ENCODE measurements around the gene SELENOI.
A peak's percentile ranks its signal among the peaks of the same experiment; 100 is the strongest.
"Not testable (repeated sequence)": the region's sequence is repeated elsewhere in the genome, so short reads cannot be mapped to it uniquely, and the experiment has no call there.

SELENOI gene, protein sequence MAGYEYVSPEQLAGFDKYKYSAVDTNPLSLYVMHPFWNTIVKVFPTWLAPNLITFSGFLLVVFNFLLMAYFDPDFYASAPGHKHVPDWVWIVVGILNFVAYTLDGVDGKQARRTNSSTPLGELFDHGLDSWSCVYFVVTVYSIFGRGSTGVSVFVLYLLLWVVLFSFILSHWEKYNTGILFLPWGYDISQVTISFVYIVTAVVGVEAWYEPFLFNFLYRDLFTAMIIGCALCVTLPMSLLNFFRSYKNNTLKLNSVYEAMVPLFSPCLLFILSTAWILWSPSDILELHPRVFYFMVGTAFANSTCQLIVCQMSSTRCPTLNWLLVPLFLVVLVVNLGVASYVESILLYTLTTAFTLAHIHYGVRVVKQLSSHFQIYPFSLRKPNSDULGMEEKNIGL

DNA sequence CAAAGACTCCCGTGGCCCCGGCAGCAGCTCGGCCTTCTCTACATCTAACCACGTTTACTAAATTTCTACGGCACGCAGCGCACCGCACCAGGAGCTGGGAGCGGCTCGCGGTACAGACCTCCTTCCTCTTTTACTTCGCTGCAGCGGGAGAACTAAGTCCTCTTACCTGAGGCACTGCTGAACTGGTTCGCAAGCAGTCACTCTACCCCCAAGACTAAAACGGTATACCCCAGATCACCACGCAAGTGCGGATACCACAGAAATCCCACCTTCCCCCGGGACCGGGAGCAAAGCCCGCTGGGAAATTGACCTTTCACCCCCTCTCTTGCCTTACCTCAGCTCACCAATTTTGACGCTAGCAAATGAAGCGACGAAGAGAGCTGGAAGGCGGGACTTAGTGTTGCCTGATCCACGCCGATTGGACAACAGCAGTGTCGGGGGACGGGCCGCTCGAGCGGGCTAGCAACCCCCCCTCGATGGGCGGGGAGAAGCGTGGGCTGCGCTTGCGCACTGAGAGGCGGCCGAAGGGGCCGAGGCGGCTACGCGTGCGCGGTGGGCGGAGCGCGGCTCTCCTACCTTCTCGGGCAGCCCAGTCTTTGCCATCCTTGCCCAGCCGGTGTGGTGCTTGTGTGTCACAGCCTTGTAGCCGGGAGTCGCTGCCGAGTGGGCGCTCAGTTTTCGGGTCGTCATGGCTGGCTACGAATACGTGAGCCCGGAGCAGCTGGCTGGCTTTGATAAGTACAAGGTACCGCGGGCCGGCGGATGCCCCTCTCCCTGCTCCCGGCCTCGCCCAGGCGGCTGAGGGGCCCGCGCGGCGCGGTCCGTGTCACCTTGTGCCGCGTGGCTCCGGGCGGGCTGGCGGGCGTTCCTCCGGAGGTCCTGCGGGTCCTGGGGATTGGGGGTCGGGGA is at the start of gene SELENOI:
Gene SELENOI (plus strand): TSS at position 599 of the 909 bp plus-strand sequence. CDS start 90 bp downstream, at position 689.
- peak; percentile 98 to 99 (median 99) for DNase-seq

DNA sequence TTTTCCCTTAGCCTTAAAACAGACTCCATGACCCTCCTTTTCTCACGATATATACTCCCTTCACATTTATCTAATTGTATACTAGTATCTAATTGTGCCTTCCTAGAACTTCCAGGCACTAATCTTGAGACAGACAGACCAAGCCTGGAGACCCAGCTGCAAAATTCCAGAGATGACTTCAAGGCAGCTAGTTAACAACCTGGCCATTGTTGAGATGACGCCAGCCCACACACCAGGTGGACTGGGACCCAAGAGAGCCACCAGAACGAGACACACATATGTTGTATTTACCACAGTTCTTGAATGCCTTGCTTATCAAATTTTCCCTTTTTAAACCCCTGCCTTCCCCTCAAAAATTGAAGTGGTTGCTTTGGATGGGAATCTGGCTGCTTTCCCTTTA is 48.9 kb upstream of the SELENOI start:
- DNase-seq: no peak

DNA sequence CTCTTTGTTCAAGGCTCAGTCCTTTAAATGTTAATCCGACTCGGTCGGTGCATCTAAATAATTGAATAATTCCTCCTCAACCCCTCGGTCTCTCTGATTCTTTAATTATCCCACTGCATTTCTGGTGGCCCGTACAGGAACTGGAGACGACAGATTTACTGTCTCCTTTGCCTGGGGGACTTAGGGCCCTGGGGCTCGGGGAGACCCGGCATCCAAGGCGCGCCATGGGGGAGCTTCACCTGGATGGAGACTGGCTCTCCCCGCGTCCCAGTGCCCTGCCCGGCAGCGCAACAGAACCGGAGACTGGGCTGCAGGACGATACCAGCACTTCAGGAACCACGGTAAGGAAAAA is 47.7 kb upstream of the SELENOI start:
- DNase-seq: no peak

GRCh38 chr2:26298638-26299393 is 47.1 kb upstream of the SELENOI start:
- DNase-seq: peak; percentile 36 to 66 (median 54)

DNA sequence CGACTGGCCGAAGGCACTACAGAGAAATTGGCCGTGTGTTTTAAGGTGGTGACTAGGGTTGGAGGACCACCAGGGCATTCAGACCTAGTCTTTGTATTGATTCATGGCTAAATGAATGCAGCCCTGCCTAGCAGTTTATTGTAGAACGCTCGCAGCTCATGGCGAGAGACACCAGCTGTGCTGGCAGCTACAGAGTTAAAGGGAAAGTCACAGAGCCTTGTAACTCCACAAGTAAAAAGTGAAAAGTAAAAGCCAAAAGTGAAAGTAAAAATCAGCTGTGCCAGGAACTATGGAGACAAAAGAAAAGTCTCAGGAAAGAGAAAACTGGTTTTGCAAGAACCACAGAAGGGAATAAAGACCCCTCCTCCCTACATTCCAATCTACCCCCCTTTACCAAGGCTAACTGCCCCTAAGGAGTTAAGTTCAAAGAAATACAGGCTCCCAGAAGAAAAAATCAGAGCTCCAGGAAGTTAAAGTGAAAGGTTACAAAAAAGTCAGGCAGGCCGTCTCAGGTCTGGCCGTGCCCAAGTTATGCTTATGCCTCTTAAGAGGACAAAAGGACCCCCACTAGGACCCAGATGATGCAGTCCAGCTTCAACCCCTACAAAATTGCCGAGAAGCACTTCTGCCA is 46.4 kb upstream of the SELENOI start:
- peak in 4 of 6 experiments; percentile 2 to 77 (median 58) for DNase-seq

DNA sequence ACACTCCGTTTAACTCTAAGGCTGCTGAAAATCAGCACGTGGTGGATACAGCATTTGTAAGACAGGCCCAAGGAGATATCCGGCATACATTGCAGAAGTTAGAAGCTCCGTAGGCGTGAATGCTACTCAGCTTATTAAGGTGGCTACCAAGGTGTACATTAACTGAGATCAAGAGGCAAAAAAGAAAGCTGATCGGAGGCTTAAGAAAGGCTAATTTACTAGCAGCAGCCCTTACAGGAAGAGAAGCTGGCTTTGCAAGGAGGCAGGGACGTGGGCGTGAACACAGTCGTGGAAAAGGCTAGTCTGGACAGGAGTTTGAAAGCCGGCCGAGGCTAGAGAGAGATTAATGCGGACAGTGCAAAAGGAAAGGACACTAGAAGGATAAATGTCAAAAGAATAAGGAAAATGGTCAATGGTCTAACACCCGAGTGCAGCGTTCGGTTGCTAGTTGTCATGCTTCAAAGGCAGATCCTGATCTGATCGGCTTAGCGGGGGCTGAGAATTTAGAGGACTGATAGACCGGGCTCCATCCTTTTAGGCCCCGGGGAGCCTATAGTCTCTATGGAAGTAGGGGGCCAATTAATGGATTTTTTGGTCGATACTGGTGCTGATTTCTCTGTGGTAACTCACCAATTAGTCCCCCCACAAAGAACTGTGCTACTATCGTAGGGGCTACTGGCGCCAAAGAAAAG is 45.6 kb upstream of the SELENOI start:
- peak in 2 of 6 experiments; percentile 59 to 61 for DNase-seq

- no peak for DNase-seq
Measured at GRCh38 chr2:26302846-26303245, 43.1 kb upstream of the SELENOI start.

DNA sequence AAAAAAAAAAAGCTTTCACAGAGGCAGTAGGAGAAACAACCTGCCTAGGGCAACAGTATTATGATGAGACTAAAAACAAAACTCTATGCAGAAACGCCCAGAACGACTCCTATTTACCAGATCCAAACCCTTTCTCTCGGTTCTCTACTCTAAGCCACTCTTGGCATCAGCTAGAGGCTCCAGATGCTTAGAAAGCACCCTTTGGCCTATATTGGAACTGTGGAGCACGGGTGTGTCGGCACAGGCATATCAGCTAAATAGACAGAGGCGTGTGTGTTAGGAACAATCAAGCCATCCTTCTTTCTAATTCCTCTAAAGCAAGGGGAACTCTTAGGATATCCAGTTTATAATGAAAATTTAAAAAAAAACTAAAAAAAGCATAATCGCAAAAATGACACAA is 40.8 kb upstream of the SELENOI start:
- DNase-seq: not testable (repeated sequence)

- DNase-seq: no peak
Measured at GRCh38 chr2:26305540-26305939, 40.4 kb upstream of the SELENOI start.

DNA sequence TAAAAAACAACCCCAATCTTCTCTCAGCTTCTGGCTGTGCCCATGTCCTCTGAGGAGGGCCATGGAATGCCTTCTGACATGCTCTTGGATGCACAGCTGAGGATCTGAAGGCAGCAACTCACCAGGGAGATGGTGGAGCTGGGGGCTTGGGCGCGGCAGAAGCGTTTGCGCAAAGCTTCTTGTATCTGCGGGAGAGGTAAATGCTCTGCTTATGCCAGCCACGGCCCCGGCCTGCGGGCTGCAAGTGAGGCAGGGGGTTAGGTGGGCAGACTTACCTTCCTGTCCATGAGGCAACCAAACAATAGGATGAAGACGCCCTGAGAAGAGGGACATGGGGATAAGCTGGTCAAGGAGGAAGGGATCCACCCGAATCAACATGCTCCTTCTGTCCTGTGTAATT is 36.0 kb upstream of the SELENOI start:
- no peak for DNase-seq

DNA sequence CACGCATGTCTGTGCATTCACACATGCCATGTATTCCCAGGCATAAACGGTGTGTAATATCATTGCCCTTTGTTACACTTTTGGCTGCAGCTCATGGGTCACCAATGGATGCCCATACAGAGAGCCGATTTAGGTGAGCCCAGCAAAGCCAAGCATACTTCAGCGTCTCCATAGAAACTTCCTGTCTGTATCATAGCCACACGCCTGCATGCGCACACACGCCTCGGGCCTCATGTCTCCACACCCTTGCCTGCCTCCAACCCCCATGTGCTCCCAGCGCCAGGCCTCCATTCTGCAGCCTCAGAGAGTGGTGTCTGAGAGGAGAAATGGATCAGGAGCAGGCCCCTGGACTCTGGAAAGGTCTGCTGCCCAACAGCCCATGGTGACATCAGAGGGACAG is 33.5 kb upstream of the SELENOI start:
- no peak for DNase-seq

DNA sequence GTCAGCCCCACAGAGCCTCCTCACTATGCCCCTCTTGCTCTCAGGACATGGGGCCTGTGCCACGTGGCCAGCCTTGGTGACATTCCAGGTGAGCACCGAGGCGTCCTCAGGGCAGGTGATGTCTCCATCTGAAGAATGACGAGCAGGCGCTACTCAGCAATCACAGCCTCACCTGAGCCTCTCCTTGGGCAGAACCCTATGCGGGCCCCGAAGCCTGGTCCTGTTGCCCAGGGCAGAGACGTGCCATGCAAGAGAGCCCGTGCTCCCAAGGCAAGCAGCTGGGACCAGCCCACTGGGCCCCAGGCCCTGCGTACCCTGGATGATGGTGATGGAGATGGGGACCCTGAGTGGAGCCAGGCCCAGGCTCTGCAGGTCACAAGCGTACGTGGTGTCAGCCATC is 32.5 kb upstream of the SELENOI start:
- DNase-seq: no peak

DNA sequence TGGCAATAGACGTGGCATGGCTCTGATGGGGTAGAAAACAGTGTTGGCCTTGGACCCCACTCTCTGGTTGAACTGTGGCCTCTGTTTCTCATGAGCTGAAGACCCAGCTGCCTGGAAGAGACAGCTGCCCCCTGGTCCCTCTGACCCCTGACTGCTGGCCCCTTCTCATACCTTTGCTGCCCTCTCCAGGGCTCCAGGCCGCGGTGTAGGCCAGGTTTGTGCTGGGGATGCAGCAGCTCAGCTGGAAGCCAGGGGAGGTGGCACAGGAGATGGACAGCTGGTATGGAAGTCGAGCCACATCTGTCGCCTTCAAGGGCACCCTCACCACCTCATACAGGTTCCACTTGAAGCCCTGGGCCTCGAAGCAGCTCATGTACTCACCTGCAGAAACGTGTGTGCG is 31.7 kb upstream of the SELENOI start:
- no peak for DNase-seq

DNA sequence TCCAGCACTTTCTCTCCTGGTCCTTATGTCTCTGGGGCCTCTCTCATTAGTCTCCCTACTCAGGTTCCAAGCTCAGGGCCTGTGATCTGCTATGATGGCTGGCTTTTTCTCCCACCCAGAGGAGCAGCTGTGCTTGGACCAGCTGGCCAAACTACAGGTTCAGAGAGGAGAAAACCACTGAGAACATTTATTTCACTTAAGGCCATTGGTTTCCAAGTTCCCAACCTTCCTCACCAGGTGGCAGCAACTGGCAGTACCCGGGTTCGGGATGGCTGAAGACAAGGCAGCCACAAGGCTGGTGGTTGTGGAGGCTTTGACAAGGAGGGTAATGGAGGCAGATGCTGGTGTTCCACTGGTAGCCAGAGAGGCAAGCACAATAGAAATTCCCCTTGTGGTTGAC is 29.9 kb upstream of the SELENOI start:
- no peak for DNase-seq

DNA sequence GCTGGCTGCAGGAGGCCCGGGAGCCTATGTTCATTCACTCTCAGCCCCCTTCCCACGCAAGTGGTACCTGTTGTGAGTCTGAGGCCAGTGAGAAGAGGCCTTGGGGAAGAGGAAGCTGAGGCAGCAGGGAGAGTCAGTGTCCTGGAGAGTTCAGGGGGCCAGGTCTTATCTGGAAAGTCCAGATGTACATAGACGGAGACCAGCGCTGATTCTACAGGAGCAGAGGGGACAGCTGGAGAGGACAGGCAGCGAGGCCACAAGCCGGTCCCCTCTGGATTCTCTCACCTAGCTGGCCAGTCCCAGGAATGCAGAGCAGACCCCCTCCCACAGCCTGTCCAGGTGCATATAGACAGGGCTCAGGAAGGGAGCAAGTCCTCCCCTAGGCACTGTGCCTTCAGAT is 29.1 kb upstream of the SELENOI start:
- no peak for DNase-seq

- DNase-seq: no peak
Measured at GRCh38 chr2:26317377-26318105, 28.4 kb upstream of the SELENOI start.

- DNase-seq: no peak
Measured at GRCh38 chr2:26318950-26319349, 27.0 kb upstream of the SELENOI start.

GRCh38 chr2:26324479-26324878 is 21.5 kb upstream of the SELENOI start:
- not testable (repeated sequence) for DNase-seq

DNA sequence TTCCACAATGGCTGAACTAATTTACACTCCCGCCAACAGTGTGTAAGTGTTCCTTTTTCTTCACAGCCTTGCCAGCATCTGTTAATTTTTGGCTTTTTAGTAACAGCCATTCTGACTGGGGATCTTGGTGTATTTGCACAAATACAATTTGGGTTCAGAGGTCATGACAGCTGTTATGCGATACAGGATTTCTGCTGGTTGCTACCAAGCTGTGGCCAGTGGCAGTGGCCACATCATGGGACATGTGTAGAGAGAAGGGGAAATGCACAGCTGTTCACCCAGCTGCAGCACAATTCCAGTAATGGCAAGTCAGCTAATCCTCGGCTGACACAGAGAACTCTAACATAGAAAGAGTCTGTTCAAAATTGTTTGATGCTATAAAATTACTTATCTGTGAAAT is 21.0 kb upstream of the SELENOI start:
- no peak for DNase-seq

DNA sequence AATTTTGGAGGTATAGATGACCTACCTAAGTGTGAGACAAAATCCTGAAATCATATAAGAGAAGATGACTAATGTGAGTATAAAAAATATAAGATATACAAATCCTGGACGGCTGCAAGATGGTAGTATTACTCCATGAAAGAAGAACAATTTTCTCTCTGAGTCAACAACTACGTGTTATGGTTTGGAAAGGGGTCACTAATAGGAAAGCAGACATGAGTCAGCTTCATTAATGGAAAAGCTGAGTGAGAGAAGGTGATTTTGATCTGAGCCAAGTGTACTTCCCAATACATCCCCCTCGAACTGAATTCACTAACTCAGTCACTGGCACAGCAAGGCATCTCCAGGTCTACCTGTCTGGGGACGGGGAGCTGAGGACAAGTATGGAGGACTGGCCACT is 20.1 kb upstream of the SELENOI start:
- no peak for DNase-seq

DNA sequence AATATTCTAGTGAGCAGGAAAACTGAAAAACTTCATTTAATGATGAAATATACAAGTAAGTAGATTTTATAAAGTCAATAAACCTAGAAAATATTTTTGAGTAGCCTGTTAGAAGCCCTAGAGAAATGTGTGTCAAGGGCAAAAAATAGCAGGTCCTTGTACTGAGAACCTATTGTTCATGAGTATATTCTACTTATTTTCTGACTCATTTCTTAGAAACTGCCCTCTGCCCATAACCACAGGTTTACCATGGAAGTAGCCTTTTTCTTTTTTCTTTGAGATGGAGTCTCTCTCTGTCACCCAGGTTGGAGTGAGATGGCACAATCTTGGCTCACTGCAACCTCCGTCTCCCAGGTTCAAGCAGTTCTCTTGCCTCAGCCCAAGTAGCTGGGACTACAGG is 19.4 kb upstream of the SELENOI start:
- DNase-seq: no peak

Measured in stimulated activated naive CD4-positive, alpha-beta T cell (primary cell).